Psoas muscle (tissue), 8 donors: ENCODE data around the gene VPS35L. TPM values are rescaled to one million over a fixed set of nuclear protein-coding genes. Genes with fewer than 3 reads are reported as not detected.

Experiments used
- ATAC-seq, 4 donors: fragments of 200-7000 bp; cut with Tn5 transposase; one replicate each; pipeline ENCODE4 v1.9.1; 2020; ENCODE audit warnings: moderate library complexity in 3 of 4, mild to moderate bottlenecking in 2 of 4
- DNase-seq, 2 donors: peaks; one replicate each; pipeline ENCODE4 v3.0.0-alpha.2; 2020
- H3K27ac ChIP-seq: fragments of 200-600 bp; one replicate; pipeline ENCODE4 v1.8.0; 2022
- H3K27me3 ChIP-seq, 3 donors: fragments of 200-600 bp in 1 of 3; one replicate each; pipeline versions ENCODE4 v1.6.1 to v1.8.0; 2013 to 2022; ENCODE audit warnings: low read length in 2 of 3, mild to moderate bottlenecking in 2 of 3, moderate library complexity in 1 of 3; ENCODE audit not compliant: insufficient read depth in 3 of 3
- H3K36me3 ChIP-seq, 2 donors: fragments of 200-600 bp in 1 of 2; one replicate each; pipeline versions ENCODE4 v1.6.1 to v1.8.0; 2013 to 2022; ENCODE audit warnings: low read depth in 1 of 2, mild to moderate bottlenecking in 1 of 2, moderate library complexity in 1 of 2; ENCODE audit not compliant: insufficient read depth in 1 of 2
- H3K4me1 ChIP-seq: fragments of 200-600 bp; one replicate; pipeline ENCODE4 v1.8.0; 2022
- H3K4me3 ChIP-seq: fragments of 200-600 bp; one replicate; pipeline ENCODE4 v1.8.0; 2022; ENCODE audit warnings: mild to moderate bottlenecking
- H3K9me3 ChIP-seq: fragments of 200-600 bp; one replicate; pipeline ENCODE4 v1.8.0; 2022
- CTCF ChIP-seq: fragments of 200-600 bp; IDR thresholded peaks from one replicate; pipeline ENCODE4 v1.8.0; 2022; ENCODE audit warnings: antibody characterized with exemption
- WGBS, 3 donors: extraction: QIAGEN DNeasy Blood & Tissue Kit; methylation state at CpG; one replicate each; pipeline versions ENCODE4 v1.1.6 to v1.1.7; 2013; 5-methylcytosine and 5-hydroxymethylcytosine counted together
- intact Hi-C, 2 donors: fragments of 100-400 bp; cut with DNase I; formaldehyde crosslinking; loops; one replicate each; pipeline versions ENCODE4 v1.11.0 to v1.14.2; 2022
- polyA plus RNA-seq, 3 donors: library from polyadenylated mRNA; stranded (reverse); fragments of 200-250 nt; gene quantifications; one replicate each; pipeline ENCODE4 v1.2.3, GENCODE V29; 2013
- total RNA-seq, 4 donors: library from RNA; stranded (reverse); fragmentation: NEBNext Ultra II Directional in 2 of 4; extraction: Animal tissue kit (Norgen Biotek cat#: 25700) in 2 of 4; gene quantifications; one replicate each; pipeline versions ENCODE4 v1.2.1 to v1.2.4, GENCODE V29; 2021 to 2023
- donor health status: healthy with polysubstance abuse.
- donor health status: DM: no; HTN: no; CAD: no; lungs with moderate emphysema.
- donor health status: Bipolar disorder and iron deficiency.
- donor health status: healthy.
- donor health status: DM: yes; HTN: yes; CAD: no.
- donor health status: DM: no; HTN: no; CAD: no.
- donor health status: DM: no; HTN: no; CAD: no.
- donor health status: DM: yes; HTN: yes; CAD: no.

The VPS35L gene
- total and polyA plus RNA-seq, 7 donors: 12.6 to 34.6 (median 27.8) TPM

- Histone ChIP-seq H3K27me3 (no peaks in the 10 kb centered on the region), H3K36me3 (peaks cover 0 to 18% of the 10 kb centered on the region in 2 donors), H3K9me3 (no peaks in the 10 kb centered on the region), H3K4me3 (peak overlapping the region; percentile 80), H3K27ac (peak overlapping the region; percentile 86), H3K4me1 (peaks cover 33% of the 10 kb centered on the region)
- DNase-seq (no peak), ATAC-seq (no peak)
- no peak for TF ChIP-seq CTCF
- intact Hi-C loops: no loop called here
- 15 to 19% (median 16%) methylated on average over 8 of the region's 8 CpGs for whole genome bisulfite sequencing, 3 donors
Measured at GRCh38 chr16:19520861-19521331, 34.6 kb upstream of the VPS35L start.

- Histone ChIP-seq H3K9me3 (no peaks in the 10 kb centered on the region), H3K27me3 (no peaks in the 10 kb centered on the region), H3K36me3 (peaks cover 0 to 10% of the 10 kb centered on the region in 2 donors), H3K27ac (peak within 1 kb of the TSS; percentile 86), H3K4me3 (peak within 1 kb of the TSS; percentile 80), H3K4me1 (peaks cover 33% of the 10 kb centered on the region)
- ATAC-seq (peak; percentile 90 to 93 (median 92)), DNase-seq (peak; percentile 94 to 96)
- TF ChIP-seq CTCF: peak; percentile 40
- intact Hi-C loops: loop anchor here in 1 of 2 donors (2.0 kb wide), 1 partner anchor 33 kb away; the partner anchor contains the start of gene VPS35L
- 0% methylated on average over 48 to 62 of the region's 62 CpGs for WGBS, 3 donors
Measured at GRCh38 chr16:19521471-19522396, 33.8 kb upstream of the VPS35L start, which contains the start of gene GDE1. TSS of gene GDE1 (minus strand) at chr16:19522098. CDS start at chr16:19521964, 134 bp downstream.

- H3K27ac ChIP-seq: peak overlapping the region; percentile 86
- H3K36me3 ChIP-seq: peaks cover 0 to 3% of the 10 kb centered on the region in 2 donors
- DNase-seq: no peak
- H3K4me3 ChIP-seq: peak overlapping the region; percentile 80
- intact Hi-C loops: loop anchor here in 1 of 2 donors (2.0 kb wide), 1 partner anchor 32 kb away; the partner anchor contains the start of gene VPS35L
- H3K27me3 ChIP-seq: no peaks in the 10 kb centered on the region
- WGBS, 3 donors: 33 to 37% (median 35%) methylated on average over 5 of the region's 5 CpGs
- peaks cover 33% of the 10 kb centered on the region for H3K4me1 ChIP-seq
- no peaks in the 10 kb centered on the region for H3K9me3 ChIP-seq
- no peak for TF ChIP-seq CTCF
- no peak for ATAC-seq
Measured at GRCh38 chr16:19522397-19522732, 33.1 kb upstream of the VPS35L start.

GRCh38 chr16:19522760-19523159 is 32.7 kb upstream of the VPS35L start:
- H3K27ac ChIP-seq: no peak overlapping the region
- 91 to 98% (median 93%) methylated on average over 2 of the region's 2 CpGs for WGBS, 3 donors
- intact Hi-C loops: loop anchor here in 1 of 2 donors (2.0 kb wide), 1 partner anchor 32 kb away; the partner anchor contains the start of gene VPS35L

More at GRCh38 chr16:19522760-19523159, 32.7 kb upstream of the VPS35L start:
- ATAC-seq (no peak), DNase-seq (no peak)
- no peaks in the 10 kb centered on the region for H3K27me3 ChIP-seq
- H3K4me1 ChIP-seq: peaks cover 33% of the 10 kb centered on the region
- H3K36me3 ChIP-seq: peaks cover 0 to 5% of the 10 kb centered on the region in 2 donors
- H3K4me3 ChIP-seq: no peak overlapping the region
- no peak for TF ChIP-seq CTCF
- H3K9me3 ChIP-seq: no peaks in the 10 kb centered on the region
